Renal pelvis (tissue), 4 donors: Measurements from ENCODE around the gene MFSD12. TPM values are rescaled to one million over a fixed set of nuclear protein-coding genes. Genes with fewer than 3 reads are reported as not detected.
A peak's percentile ranks its signal among the peaks of the same experiment; 100 is the strongest.
"Not testable (repeated sequence)": the region's sequence is repeated elsewhere in the genome, so short reads cannot be mapped to it uniquely, and the experiment has no call there.

ENCODE experiments used
- DNase-seq: peaks from one replicate; pipeline ENCODE4 v3.0.0-alpha.2; 2013
- polyA plus RNA-seq, 3 donors: library from polyadenylated mRNA; unstranded; fragments of 120-200 nt; gene quantifications; one replicate each; pipeline ENCODE4 v1.2.1, GENCODE V29; 2013; ENCODE audit not compliant: insufficient read length in 3 of 3

MFSD12 gene
- polyA plus RNA-seq, 3 donors: 61.1 to 79.0 (median 76.0) TPM

- no peak for DNase-seq
These were observed 32.6 kb upstream of the MFSD12 start for GRCh38 chr19:3589949-3590348.

GRCh38 chr19:3589439-3589838 lies 32.1 kb upstream of the MFSD12 start:
- no peak for DNase-seq

GRCh38 chr19:3586707-3587346 lies 29.4 kb upstream of the MFSD12 start:
- DNase-seq: no peak

GRCh38 chr19:3586127-3586626 lies 28.8 kb upstream of the MFSD12 start:
- no peak for DNase-seq

DNA sequence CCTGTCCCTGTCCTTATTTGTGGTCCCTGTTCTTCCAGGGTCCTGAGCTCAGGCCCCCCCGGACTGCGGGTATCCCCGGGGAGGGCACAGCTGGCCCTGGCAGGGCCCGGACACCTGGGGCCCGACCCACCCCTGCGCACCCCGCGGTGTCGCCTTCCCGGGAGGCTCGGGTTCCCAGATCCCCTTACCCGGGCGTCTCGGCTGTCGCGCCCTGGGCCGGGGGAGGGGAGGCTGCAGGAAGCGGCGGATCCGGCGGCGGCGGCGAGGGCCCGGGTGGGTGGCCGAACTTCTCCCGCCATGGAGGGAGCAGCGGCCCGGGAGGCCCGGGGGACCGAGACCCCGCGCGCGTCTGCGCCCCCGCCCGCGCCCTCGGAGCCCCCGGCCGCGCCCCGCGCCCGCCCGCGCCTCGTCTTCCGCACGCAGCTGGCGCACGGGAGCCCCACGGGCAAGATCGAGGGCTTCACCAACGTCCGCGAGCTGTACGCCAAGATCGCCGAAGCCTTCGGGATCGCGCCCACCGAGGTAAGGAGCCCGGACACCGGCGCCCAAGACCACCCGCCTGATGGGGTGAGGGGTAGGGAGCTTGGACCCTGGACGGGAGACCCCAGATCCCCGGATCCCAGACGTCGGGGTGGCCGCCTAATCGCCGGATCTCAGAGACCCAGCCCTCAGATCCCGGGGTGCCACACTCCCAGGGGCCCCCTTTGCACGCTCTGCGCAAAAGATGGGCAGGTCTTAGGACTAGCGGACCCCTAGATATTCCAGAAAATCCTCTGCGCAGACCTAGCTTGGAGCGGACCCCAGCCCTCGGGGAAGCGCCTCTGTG lies 28.1 kb upstream of the MFSD12 start, which contains the start of gene GIPC3:
Gene GIPC3 (plus strand): TSS at position 178 of the 826 bp plus-strand sequence. CDS start 120 bp downstream, at position 298.
- DNase-seq: no peak

- DNase-seq: not testable (repeated sequence)
These were observed 26.8 kb upstream of the MFSD12 start for GRCh38 chr19:3584036-3584802.

DNA sequence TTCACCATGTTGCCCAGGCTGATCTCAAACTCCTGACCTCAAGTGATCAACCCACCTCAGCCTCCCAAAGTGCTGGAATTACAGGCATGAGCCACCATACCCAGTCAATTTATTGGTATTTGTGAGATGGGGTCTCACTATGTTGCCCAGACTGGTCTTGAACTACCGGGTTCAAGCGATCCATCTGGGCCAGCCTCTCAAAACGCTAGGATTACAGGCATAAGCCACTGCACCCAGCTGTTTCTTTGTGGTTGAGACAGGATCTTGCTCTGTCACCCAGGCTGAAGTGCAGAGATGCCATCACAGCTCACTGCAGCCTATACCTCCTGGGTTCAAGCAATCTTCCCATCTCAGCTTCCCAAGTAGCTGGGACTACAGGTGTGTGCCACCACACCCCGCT lies 24.4 kb upstream of the MFSD12 start:
- DNase-seq: not testable (repeated sequence)

GRCh38 chr19:3580156-3580934 lies 23.0 kb upstream of the MFSD12 start:
- DNase-seq: no peak

DNA sequence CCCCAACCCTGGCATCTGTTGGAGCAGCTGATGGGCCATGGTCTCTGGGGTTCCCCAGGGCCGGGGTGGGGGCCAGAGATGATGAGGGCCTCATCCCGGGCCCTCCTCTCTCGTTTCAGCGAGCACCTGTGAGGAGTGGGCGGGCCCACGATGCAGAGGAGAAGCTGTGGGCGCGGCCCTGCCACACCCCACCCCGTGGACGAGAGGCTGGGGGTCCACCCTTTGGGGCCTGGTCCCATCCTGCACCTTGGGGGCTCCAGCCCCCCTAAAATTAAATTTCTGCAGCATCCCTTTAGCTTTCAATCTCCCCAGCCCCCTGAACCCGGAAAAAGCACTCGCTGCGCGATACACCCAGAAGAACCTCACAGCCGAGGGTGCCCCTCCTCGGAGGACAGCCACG lies 21.0 kb upstream of the MFSD12 start:
- DNase-seq: no peak

DNA sequence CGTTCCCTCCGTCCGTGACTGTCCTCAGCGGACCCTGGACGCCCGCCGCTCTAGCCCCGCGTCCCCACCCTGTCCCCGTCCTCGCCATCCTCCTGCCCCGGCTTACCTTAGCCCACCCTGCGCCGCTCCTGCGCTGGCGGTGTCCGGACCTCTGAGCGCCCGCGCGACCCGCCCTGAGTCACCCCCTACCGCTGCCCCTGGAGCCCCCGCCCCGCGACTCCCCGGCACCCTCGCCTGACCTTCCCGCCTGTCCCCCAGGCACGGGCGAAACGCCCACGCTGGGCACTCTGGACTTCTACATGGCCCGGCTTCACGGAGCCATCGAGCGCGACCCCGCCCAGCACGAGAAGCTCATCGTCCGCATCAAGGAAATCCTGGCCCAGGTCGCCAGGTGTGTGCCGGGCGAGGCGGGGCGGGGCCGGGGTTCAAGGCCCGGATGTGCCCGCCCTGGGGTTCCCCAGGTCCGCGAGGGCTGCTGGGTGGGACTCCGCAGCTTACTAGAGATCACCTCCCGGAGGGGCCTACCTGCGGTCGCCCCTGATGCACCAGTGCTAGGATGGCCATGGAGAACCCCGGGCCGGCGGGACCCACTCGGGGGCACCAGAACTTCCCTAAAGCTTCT lies 20.4 kb upstream of the MFSD12 start:
- DNase-seq: no peak

DNA sequence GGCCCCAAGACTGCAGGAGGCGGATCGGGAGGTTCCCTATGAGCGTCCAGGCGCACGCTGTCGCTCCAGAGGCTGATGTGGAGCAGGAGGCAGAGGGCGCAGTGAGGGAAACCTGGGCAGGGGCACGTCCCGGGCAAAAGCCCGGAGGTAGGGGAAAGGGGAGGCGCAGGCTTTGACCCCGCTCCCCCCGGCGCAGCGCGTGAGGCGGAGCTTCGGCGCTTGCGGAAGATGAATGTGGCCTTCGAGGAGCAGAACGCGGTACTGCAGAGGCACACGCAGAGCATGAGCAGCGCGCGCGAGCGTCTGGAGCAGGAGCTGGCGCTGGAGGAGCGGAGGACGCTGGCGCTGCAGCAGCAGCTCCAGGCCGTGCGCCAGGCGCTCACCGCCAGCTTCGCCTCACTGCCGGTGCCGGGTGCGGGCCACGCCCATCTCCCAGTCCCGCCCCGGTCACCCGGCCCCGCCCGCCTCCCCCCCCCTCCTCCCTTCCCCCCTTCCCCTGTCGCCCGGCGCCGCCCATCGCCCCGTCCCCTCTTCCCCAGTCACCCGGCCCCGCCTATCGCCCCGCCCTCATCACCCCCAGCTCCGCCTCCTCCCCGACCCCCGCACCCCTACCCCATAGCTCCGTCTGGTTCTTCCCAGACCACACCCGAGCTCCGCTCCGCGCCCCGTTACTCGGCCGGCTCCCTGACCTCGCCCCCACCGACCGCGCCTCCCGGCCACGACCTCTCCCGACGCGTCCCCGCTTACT lies 19.5 kb upstream of the MFSD12 start:
- DNase-seq: no peak

DNA sequence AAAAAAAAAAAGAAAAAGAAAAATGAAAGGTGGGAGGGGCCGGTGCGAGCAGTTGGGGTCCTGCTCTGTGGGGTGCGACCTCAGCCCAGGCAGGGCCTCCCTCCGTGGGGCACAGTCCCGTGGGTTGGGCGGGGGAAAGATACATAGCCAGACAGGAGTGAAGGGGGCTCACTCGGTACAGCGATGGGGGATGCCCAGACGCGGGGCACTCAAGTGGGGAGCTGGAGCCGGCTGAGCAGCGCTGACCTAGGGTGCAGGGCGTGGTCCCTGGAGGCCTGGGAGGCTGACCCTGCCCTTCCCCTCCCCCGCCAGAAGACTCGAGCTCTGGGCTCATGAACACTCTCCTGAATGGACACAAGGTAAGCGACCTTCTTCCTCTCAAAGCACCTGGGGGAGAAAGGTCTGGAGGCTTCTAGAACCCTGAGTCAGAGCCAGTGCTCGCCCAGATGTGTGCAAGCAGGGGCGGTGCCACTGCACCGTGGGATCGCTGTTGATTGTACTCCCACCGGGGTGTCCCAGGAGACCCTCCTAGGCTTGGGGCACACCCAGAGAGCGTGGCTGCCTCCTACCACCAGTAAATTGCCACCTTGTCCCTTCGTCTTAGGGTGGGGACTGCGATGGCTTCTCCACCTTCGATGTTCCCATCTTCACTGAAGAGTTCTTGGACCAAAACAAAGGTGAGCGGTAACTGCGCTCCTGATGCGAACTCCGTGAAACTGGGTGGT lies 18.7 kb upstream of the MFSD12 start:
- DNase-seq: no peak

- DNase-seq: no peak
These were observed 17.9 kb upstream of the MFSD12 start for GRCh38 chr19:3575260-3575741.

DNA sequence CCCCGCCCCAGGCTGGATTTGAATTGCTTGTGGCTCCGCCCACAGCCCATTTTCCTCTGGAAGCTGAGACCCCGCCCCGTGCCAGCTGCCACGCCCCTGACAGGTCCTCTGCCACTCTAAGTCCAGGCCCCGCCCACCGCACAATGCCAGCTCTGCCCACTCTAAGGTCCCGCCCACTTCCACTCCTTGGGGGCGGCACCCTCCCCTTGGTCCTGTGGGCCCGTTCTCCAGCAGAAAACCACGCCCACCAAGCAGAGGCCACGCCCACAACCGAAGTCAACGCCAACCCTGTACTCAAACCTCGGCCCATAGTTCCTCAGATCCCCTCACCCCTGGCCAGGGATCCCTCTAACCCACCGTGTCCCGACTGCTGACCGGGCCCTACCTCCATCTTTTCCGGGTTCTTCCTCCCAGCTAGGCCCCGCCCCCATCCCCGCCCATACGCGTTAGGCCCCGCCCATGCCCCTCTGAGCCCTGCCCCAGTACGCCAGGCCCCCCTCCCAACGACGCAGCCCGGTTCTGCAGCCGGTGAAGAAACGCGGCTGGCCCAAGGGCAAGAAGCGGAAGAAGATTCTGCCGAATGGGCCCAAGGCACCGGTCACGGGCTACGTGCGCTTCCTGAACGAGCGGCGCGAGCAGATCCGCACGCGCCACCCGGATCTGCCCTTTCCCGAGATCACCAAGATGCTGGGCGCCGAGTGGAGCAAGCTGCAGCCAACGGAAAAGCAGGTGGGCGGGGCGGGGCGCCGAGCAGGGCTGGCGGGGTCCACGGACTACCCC lies 16.7 kb upstream of the MFSD12 start:
- DNase-seq: peak; percentile 74

- DNase-seq: no peak
These were observed 15.9 kb upstream of the MFSD12 start for GRCh38 chr19:3573162-3573857.

DNA sequence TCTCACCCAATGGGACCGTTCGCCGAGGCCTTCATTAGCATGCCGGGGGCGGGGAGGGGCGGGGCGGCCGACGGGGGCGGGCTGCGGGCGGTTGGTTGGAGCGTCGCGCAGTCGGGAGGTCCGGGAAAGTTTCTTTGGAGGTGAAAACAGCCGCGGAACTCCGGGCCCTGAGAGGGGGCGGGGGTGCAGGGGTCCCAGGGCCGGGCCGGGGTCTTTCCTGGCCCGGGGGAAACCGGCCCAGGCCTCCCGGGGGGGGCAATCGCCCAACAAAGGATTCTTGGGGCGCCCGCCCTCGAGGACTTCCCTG lies 15.4 kb upstream of the MFSD12 start, which contains the start of gene HMG20B:
Gene HMG20B (plus strand): TSS at position 90 of the 307 bp plus-strand sequence. CDS start 366 bp downstream, outside the sequence.
- no peak for DNase-seq

- DNase-seq: peak; percentile 100
These were observed 14.9 kb upstream of the MFSD12 start for GRCh38 chr19:3572132-3572854.
